Measurements from ENCODE around the gene TRIM71. TPM values are rescaled to one million over a fixed set of nuclear protein-coding genes. Genes with fewer than 3 reads are reported as not detected.
"Not testable (repeated sequence)": the region's sequence is repeated elsewhere in the genome, so short reads cannot be mapped to it uniquely, and the experiment has no call there.

TRIM71 gene
- 2.5 TPM for total RNA-seq

- DNase-seq = no peak
These were observed at the start of gene TRIM71 for GRCh38 chr3:32817558-32818228. Gene TRIM71 (plus strand): TSS chr3:32817997. CDS start chr3:32818081, 84 bp downstream.

DNA sequence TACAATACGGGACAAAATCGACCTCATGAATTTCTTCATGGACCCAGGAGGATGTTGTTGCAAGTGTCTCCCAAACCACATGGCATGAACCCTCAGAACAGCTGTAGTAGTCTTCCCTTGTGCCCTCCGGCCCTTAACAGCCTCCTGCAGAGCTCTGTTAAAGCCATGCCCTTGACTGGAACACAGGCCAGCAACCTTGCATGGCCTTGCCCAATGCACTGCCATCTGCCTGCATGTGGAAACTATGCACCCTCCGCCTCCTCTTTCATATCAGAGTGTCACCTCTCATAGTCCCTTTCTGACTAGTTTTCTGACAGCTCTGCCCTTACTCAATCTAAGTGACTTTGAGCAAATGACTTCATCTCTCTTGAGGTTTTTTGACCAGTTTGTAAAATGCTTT lies 39.4 kb upstream of the TRIM71 start:
- no peak for DNase-seq

DNA sequence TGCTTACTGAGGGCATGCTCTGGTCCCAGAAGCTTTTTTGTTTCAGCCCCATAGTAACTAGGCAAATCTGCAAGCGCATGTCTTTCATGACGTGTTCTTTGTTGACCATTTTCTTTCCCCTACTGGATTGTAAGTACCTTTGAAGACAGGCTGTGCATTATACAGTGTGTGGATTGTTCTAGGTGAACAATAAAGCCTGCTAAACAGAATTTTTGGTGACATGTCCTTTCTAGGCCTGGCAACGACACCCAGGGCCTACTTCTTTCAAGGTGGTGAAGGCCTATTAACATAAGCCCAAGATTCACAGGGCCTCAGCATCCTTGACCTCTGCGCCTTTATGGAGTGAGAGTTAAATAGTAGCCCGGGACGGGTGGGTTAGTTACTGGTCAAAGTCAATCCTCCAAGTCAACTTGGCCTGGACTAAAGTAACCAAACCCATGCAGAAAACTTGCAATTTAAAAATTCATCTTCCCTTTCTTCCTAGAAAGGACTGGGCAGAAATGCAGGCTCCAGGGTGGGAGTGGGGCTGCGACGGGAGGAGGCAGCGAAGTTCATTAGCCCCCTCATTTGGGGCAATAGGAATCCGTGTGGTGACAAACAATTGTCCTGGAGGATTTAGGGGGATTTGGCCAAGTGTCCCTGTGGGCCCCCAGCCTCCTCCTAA lies 37.6 kb upstream of the TRIM71 start:
- no peak for DNase-seq

DNA sequence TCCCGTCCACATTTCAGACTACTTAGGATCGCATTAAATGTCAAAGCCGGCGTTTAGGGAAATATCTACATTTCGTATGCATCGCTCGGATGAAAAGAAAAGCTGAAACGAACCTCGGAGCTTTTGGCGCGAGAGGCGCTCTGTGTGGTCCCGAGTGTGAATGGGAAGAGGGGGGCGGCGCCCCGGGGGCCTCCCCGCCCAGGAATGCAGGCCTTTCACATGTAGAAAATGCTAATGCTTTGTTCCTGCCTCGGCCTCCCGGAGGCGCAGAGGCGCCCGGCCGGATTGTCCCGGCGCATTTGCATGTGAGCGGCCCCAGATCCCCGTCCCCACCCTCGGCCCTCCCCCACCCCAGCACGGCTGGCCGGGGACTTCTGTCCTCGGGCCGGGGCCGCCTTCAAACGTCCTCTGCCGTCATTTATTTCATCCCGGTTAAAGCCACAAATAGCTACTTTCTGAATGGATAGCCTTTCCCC lies 37.0 kb upstream of the TRIM71 start:
- no peak for DNase-seq

DNA sequence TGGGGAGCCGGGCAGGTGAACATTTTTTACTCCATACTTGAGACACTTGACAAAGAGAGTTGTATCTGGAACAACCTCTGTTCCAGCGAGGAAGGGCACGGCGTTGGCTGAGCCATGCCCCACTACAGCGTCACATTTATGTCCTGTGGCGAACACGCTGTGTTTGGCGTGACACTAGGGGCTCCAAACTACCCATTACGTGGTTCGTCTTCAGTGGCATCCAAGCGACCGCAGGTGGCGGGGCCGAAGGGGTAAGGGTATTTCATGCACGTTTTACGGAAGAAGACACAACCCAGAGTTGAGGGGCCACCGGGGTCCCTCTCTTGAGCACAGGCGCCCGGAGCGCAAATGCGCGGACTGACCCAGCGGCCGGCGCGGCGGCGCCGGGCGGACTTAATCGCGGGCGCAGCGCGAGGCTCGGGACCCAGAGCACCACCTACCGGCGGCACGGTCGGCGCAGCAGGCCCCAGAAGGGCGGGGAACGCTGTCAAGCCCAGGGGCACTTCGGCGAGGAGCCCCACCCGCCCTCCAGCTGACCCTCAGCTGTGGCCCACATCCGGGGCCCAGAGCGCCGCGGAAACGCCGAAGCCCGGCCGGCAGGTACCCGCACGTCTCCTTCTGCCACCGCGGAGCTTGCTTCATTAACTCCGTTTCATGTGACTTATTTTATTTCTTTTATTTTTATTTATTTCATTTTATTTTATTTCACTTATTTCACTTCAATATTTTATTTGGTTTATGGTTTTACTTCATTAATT lies 36.4 kb upstream of the TRIM71 start:
- peak; percentile 45 for DNase-seq

GRCh38 chr3:32781969-32782270 lies 35.9 kb upstream of the TRIM71 start:
- not testable (repeated sequence) for DNase-seq

- DNase-seq = no peak
These were observed 35.4 kb upstream of the TRIM71 start for GRCh38 chr3:32782407-32782806.

GRCh38 chr3:32791833-32792232 lies 26.0 kb upstream of the TRIM71 start:
- DNase-seq = no peak

- DNase-seq = no peak
These were observed 23.1 kb upstream of the TRIM71 start for GRCh38 chr3:32794487-32795308.

DNA sequence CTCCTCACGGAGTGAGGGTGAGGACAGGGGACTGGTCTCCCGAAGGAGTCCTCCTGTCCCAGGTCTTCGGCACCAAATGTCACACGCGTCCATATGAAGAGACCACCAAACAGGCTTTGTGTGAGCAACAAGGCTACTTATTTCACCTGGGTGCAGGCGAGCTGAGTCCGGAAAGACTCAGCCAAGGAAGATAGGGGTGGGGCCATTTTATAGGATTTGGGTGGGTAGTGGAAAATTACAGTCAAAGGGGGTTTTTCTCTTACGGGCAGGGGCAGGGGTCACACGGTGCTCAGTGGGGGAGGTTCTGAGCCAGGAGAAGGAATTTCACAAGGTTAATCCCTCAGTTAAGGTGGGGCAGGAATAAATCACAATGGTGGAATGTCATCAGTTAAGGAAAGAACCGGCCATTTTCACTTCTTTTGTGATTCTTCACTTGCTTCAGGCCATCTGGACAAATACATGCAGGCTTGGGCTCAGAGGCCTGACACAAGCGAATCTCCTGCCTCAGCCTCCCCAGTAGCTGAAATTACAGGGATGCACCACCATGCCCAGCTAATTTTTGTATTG lies 21.3 kb upstream of the TRIM71 start:
- not testable (repeated sequence) for DNase-seq

DNA sequence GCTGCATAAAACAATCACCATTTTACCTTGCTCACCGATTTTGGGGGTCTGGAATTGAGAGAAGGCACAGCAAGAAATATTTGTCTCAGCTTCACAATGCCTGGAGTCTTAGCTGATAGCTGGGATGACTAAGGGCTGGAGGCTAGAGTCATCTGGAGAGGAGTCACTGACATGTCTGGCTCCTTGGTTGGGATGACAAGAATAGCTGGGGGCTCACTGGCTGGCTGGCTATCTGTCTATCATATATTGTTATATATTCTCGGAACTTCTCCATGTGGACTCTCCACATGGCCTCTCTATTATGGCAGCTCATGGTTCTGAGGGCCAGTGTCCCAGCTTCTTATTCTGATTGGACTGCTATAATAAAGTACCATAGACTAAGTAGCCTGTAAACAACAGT lies 20.0 kb upstream of the TRIM71 start:
- no peak for DNase-seq

DNA sequence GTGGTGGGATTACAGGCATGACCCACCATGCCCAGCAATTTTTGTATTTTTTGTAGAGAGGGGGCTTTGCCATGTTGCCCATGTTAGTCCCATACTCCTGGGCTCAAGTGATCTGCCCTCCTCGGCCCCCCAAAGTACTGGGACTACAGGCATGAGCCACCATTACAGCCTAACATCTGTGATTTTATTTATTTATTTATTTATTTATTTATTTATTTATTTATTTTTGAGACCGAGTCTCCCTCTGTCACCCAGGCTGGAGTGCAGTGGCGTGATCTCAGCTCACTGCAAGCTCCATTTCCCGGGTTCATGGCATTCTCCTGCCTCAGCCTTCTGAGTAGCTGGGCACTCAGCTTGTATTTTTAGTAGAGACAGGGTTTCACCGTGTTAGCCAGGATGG lies 16.4 kb upstream of the TRIM71 start:
- DNase-seq = not testable (repeated sequence)

- DNase-seq = no peak
These were observed 4.6 kb upstream of the TRIM71 start for GRCh38 chr3:32813180-32813579.

DNA sequence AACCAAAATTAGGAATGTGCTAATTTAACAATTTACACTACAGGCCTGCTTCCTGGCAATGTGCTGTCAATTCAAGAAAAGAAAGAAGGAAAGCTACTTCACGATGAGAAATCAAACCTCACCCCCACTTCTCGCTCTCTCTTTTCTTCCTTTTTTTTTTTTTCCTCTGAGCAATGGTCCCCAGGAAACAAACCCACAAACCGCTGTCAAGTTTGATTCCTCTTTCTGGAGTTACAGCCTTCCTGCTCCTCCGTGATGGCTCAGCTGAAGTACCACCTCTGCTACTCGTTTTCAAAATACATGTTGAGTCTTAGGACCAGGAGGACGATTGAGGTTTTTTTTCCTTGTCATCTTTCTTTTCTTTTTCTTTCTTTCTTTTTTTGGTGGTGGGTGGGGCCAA lies 3.4 kb upstream of the TRIM71 start:
- no peak for DNase-seq

DNA sequence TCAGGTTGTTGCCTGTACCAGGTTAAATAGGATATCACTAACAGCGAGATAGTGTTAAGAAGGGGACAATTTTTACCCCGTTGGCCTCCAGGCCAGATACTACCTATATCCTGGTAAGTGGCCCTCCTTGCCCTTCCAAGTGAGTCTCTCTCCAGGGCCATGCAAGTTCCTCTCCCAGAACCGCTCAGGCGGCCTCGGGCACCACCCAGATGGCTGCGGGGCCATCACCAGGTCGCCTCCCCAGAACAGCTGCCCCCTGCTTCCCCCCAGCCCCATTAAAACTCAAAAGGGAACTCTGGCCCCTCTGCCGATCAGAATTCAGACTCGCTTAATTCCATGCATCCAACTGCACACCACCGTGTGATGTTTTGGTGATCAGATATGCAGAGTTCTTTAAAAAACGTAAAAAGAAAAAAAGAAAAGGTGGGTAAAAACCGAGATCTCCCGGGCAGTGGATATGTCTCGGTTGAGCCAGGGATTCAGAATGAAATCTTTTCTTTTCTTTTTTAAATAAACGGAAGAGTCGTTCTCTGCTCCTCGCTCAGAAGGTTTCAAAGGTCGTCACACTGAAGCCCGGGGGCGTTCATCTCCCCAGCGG lies 1.9 kb upstream of the TRIM71 start:
- no peak for DNase-seq

- DNase-seq = no peak
These were observed 1.1 kb upstream of the TRIM71 start for GRCh38 chr3:32816439-32817256.

DNA sequence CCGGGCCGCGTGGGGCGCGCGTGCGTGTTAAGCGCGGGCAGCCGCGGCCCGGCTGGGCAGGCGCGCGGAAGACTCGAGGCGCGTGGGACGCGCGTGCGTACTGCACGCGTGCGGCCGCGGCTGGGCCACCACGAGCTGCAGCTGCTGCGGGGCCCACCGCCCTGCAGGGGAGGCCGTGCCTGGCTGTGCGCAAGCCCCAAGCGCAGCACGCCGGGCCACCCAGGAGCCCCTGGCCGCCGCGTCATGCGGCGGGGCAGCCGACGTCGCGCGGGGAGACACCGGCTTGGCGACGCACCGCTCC lies 590 bp upstream of the TRIM71 start:
- no peak for DNase-seq

GRCh38 chr3:32818229-32818969 lies 602 bp downstream of the TRIM71 start:
- no peak for DNase-seq

GRCh38 chr3:32818970-32819511 lies 1.2 kb downstream of the TRIM71 start:
- DNase-seq = no peak
